IMR-90 (cell line): ENCODE data around the gene AP1S2. TPM values are rescaled to one million over a fixed set of nuclear protein-coding genes. Genes with fewer than 3 reads are reported as not detected.

ENCODE experiments used
- ATAC-seq: fragments of 200-7000 bp; cut with Tn5 transposase; 2 replicates; pipeline ENCODE4 v1.9.1; 2020; ENCODE audit warnings: low read depth, mild to moderate bottlenecking, moderate library complexity
- BruUV-seq: library from RNA; stranded (reverse); fragments of 400-500 nt; replicated peaks from 2 replicates; lab custom pipeline; 2021; lab: Mats Ljungman, UMichigan
- CTCF ChIA-PET: fragments of 300-600 bp; formaldehyde crosslinking; extraction: SDS; loops from one replicate; lab custom pipeline; 2021; ENCODE audit warnings: antibody characterized with exemption; lab: Yijun Ruan, JAX
- POLR2A ChIA-PET: fragments of 300-600 bp; sonication (Branson Sonifier 250); formaldehyde crosslinking; loops from one replicate; lab custom pipeline; 2022; ENCODE audit warnings: antibody characterized with exemption; ENCODE audit not compliant: unreplicated experiment; lab: Charles Lee
- DNase-seq: peaks from one replicate; pipeline ENCODE4 v3.0.0; 2013
- H2AFZ ChIP-seq: replicated peaks from 2 replicates; pipeline ENCODE3; 2013; ENCODE audit warnings: low read length, mild to moderate bottlenecking; ENCODE audit not compliant: poor library complexity
- H2AK5ac ChIP-seq: 2 replicates; pipeline ENCODE4 v1.6.1; 2013; ENCODE audit warnings: low read depth, low read length, inconsistent platforms
- H2AK9ac ChIP-seq: replicated peaks from 2 replicates; pipeline ENCODE3; 2013; ENCODE audit warnings: mild to moderate bottlenecking, low read depth, low read length, moderate library complexity; ENCODE audit not compliant: poor library complexity
- H2BK120ac ChIP-seq: 2 replicates; pipeline ENCODE4 v1.6.1; 2013; ENCODE audit warnings: low read depth, low read length, inconsistent platforms
- H2BK15ac ChIP-seq: 3 replicates; pipeline ENCODE4 v1.6.1; 2013; ENCODE audit warnings: low read depth, low read length, inconsistent platforms
- H2BK20ac ChIP-seq: 2 replicates; pipeline ENCODE4 v1.6.1; 2013; ENCODE audit warnings: low read depth, mild to moderate bottlenecking, inconsistent platforms, low read length, moderate library complexity
- H2BK5ac ChIP-seq: 2 replicates; pipeline ENCODE4 v1.6.1; 2013; ENCODE audit warnings: mild to moderate bottlenecking, low read depth, low read length, inconsistent platforms; ENCODE audit not compliant: poor library complexity, severe bottlenecking
- H3K14ac ChIP-seq: replicated peaks from 2 replicates; pipeline ENCODE4 v1.6.1; 2013; ENCODE audit warnings: low read depth, low read length, inconsistent platforms
- H3K18ac ChIP-seq: 2 replicates; pipeline ENCODE4 v1.6.1; 2013; ENCODE audit warnings: low read depth, low read length, control low read depth
- H3K23ac ChIP-seq: 2 replicates; pipeline ENCODE4 v1.6.1; 2013; ENCODE audit warnings: low read depth, low read length, inconsistent platforms
- H3K27ac ChIP-seq: 2 replicates; pipeline ENCODE4 v1.5.1; 2013; ENCODE audit warnings: mild to moderate bottlenecking, control low read depth, low read length; ENCODE audit not compliant: insufficient read depth
- H3K27me3 ChIP-seq: 2 replicates; pipeline ENCODE4 v1.6.1; 2013; ENCODE audit warnings: low read length; ENCODE audit not compliant: control insufficient read depth, insufficient read depth
- H3K36me3 ChIP-seq: 2 replicates; pipeline ENCODE4 v1.6.1; 2013; ENCODE audit warnings: low read length, mixed read lengths; ENCODE audit not compliant: control insufficient read depth, insufficient read depth
- H3K4ac ChIP-seq: 2 replicates; pipeline ENCODE4 v1.6.1; 2013; ENCODE audit warnings: low read depth, low read length, inconsistent platforms
- H3K4me1 ChIP-seq: 2 replicates; pipeline ENCODE4 v1.6.1; 2013; ENCODE audit warnings: low read length, mixed read lengths; ENCODE audit not compliant: control insufficient read depth, insufficient read depth
- H3K4me2 ChIP-seq: 2 replicates; pipeline ENCODE4 v1.6.1; 2013; ENCODE audit warnings: low read depth, mild to moderate bottlenecking, control low read depth, low read length, moderate library complexity
- H3K4me3 ChIP-seq: 2 replicates; pipeline ENCODE4 v1.5.1; 2013; ENCODE audit warnings: low read depth, mild to moderate bottlenecking, control low read depth, low read length, moderate library complexity; ENCODE audit not compliant: insufficient read depth
- H3K56ac ChIP-seq: 2 replicates; pipeline ENCODE4 v1.6.1; 2013; ENCODE audit warnings: low read length, inconsistent platforms; ENCODE audit not compliant: insufficient read depth; ENCODE audit errors: extremely low read depth
- H3K79me1 ChIP-seq, 2 experiments: 2 replicates each; pipeline ENCODE4 v1.6.1; 2013; ENCODE audit warnings: low read length in 2 of 2, inconsistent platforms in 1 of 2, low read depth in 1 of 2
- H3K9ac ChIP-seq: 2 replicates; pipeline ENCODE4 v1.6.1; 2013; ENCODE audit warnings: low read depth, low read length, control low read depth
- H3K9me1 ChIP-seq: 2 replicates; pipeline ENCODE4 v1.6.1; 2013; ENCODE audit warnings: low read length, inconsistent platforms; ENCODE audit not compliant: insufficient read depth
- H3K9me3 ChIP-seq: 2 replicates; pipeline ENCODE4 v1.6.1; 2013; ENCODE audit warnings: low read length; ENCODE audit not compliant: control insufficient read depth, insufficient read depth
- H4K20me1 ChIP-seq: 2 replicates; pipeline ENCODE4 v1.6.1; 2013; ENCODE audit warnings: low read length, inconsistent platforms; ENCODE audit not compliant: insufficient read depth
- H4K5ac ChIP-seq: 2 replicates; pipeline ENCODE4 v1.6.1; 2013; ENCODE audit warnings: mild to moderate bottlenecking, low read depth, low read length, control low read depth
- H4K8ac ChIP-seq, 2 experiments: 2 replicates each; pipeline ENCODE4 v1.6.1; 2013; ENCODE audit warnings: low read depth in 2 of 2, low read length in 2 of 2, control low read depth in 1 of 2, inconsistent platforms in 1 of 2
- H4K91ac ChIP-seq: 2 replicates; pipeline ENCODE4 v1.6.1; 2013; ENCODE audit warnings: low read depth, low read length, inconsistent platforms; ENCODE audit not compliant: insufficient read depth
- BHLHE40 ChIP-seq: fragments of 150-350 bp; IDR thresholded peaks from 2 replicates; pipeline ENCODE4 v1.6.1; 2016; ENCODE audit warnings: mild to moderate bottlenecking, low read depth, low read length
- CEBPB ChIP-seq: IDR thresholded peaks from 2 replicates; pipeline ENCODE4 v1.6.1; 2012; ENCODE audit warnings: low read depth, low read length, improper control_type of control experiment
- CHD1 ChIP-seq: IDR thresholded peaks from 2 replicates; pipeline ENCODE4 v1.6.1; 2012; ENCODE audit warnings: low read depth, low read length, improper control_type of control experiment
- CTCF ChIP-seq: conservative IDR thresholded peaks from 2 replicates; pipeline ENCODE4 v1.5.1; 2012; ENCODE audit warnings: mild to moderate bottlenecking, low read depth, low read length, improper control_type of control experiment
- ELK1 ChIP-seq: fragments of 150-350 bp; IDR thresholded peaks from 2 replicates; pipeline ENCODE4 v1.6.1; 2016; ENCODE audit warnings: low read depth, mild to moderate bottlenecking, low read length, moderate library complexity, borderline replicate concordance
- FOS ChIP-seq: fragments of 150-350 bp; IDR thresholded peaks from 2 replicates; pipeline ENCODE4 v1.6.1; 2016; ENCODE audit warnings: low read depth, low read length
- MAFK ChIP-seq: IDR thresholded peaks from 2 replicates; pipeline ENCODE4 v1.6.1; 2012; ENCODE audit warnings: low read depth, low read length, improper control_type of control experiment
- MAZ ChIP-seq: IDR thresholded peaks from 2 replicates; pipeline ENCODE4 v1.6.1; 2012; ENCODE audit warnings: low read depth, mild to moderate bottlenecking, low read length, improper control_type of control experiment, moderate library complexity, borderline replicate concordance
- MXI1 ChIP-seq: IDR thresholded peaks from 2 replicates; pipeline ENCODE4 v1.6.1; 2012; ENCODE audit warnings: low read depth, mild to moderate bottlenecking, low read length, moderate library complexity, borderline replicate concordance
- NFE2L2 ChIP-seq: fragments of 150-350 bp; IDR thresholded peaks from 2 replicates; pipeline ENCODE4 v1.6.1; 2016; ENCODE audit warnings: low read depth, mild to moderate bottlenecking, low read length
- POLR2A ChIP-seq: IDR thresholded peaks from 2 replicates; pipeline ENCODE4 v1.6.1; 2012; ENCODE audit warnings: mild to moderate bottlenecking, low read depth, low read length
- RAD21 ChIP-seq: IDR thresholded peaks from 2 replicates; pipeline ENCODE4 v1.6.1; 2012; ENCODE audit warnings: low read length, improper control_type of control experiment
- RCOR1 ChIP-seq: IDR thresholded peaks from 2 replicates; pipeline ENCODE4 v1.6.1; 2012; ENCODE audit warnings: mild to moderate bottlenecking, low read length, improper control_type of control experiment; ENCODE audit not compliant: insufficient replicate concordance
- RFX5 ChIP-seq: IDR thresholded peaks from 2 replicates; pipeline ENCODE4 v1.8.0; 2012; ENCODE audit warnings: low read depth, mild to moderate bottlenecking, low read length, moderate library complexity
- SMC3 ChIP-seq: fragments of 150-350 bp; IDR thresholded peaks from 2 replicates; pipeline ENCODE4 v1.6.1; 2016; ENCODE audit warnings: low read depth, mild to moderate bottlenecking, antibody characterized with exemption, low read length, moderate library complexity
- USF2 ChIP-seq: fragments of 150-350 bp; IDR thresholded peaks from 2 replicates; pipeline ENCODE4 v1.6.1; 2017; ENCODE audit warnings: mild to moderate bottlenecking, antibody characterized with exemption, low read length, low read depth
- WGBS, 2 experiments: methylation state at CpG; one replicate each; pipeline versions ENCODE4 v1.1.5 to v1.1.7; 2013; ENCODE audit warnings: missing lambda C conversion rate in 2 of 2; ENCODE audit not compliant: insufficient read length in 1 of 2; ENCODE audit errors: extremely low coverage in 2 of 2; 5-methylcytosine and 5-hydroxymethylcytosine counted together
- dilution Hi-C: fragments of 300-500 bp; cut with HindIII; formaldehyde crosslinking; loops from one replicate; pipeline ENCODE4 v1.14.3; 2018; ENCODE audit warnings: low sequenced_read_pairs; ENCODE audit not compliant: unreplicated experiment
- in situ Hi-C: fragments of 300-500 bp; cut with MboI; formaldehyde crosslinking; loops from 3 replicates; pipeline ENCODE4 v1.14.3; 2019; ENCODE audit warnings: low sequenced_read_pairs, inconsistent platforms, mixed read lengths
- intact Hi-C: fragments of 100-400 bp; cut with micrococcal nuclease; formaldehyde crosslinking; loops from 2 replicates; pipeline ENCODE4 v1.10.0; 2022
- polyA plus RNA-seq, 3 experiments: library from polyadenylated mRNA; depleted of rRNA; stranded (reverse); fragments of >200 nt; gene quantifications; 2 replicates each; pipeline ENCODE4 v1.2.3, GENCODE V29; 2012; ENCODE audit warnings: low replicate concordance in 1 of 3
- total RNA-seq: library from RNA; depleted of rRNA; stranded (reverse); fragments of >200 nt; gene quantifications from 2 replicates; pipeline ENCODE4 v1.2.3, GENCODE V29; 2012

Gene AP1S2
- total and polyA plus RNA-seq, 2 of the 4 experiments (the other 2 are of a cell fraction), result 28.3 to 46.5 TPM

- TF ChIP-seq MAFK (no peak), RAD21 (no peak), ELK1 (no peak), NFE2L2 (no peak), FOS (no peak), RCOR1 (no peak), RFX5 (no peak), USF2 (no peak), CHD1 (no peak), SMC3 (no peak), POLR2A (no peak), BHLHE40 (no peak), CEBPB (no peak), MAZ (no peak), CTCF (no peak), MXI1 (no peak)
- ChIA-PET POLR2A (no interaction called here), CTCF (no interaction called here)
- H4K20me1 ChIP-seq, result no peaks in the 10 kb centered on the region
- intact Hi-C loops (no loop called here), in situ Hi-C loops (loop anchor here (25.0 kb wide), 1 partner anchor 872 kb away; no protein-coding TSS in a partner anchor), dilution Hi-C loops (no loop called here)
- ATAC-seq (no peak), DNase-seq (no peak)
- H3K9ac ChIP-seq, result no peak overlapping the region
- no peak overlapping the region for H4K5ac ChIP-seq
- no peak overlapping the region for H2AK9ac ChIP-seq
- no peak overlapping the region for H3K27ac ChIP-seq
- H3K9me3 ChIP-seq, result no peaks in the 10 kb centered on the region
- H3K14ac ChIP-seq, result no peak overlapping the region
- H3K27me3 ChIP-seq, result no peaks in the 10 kb centered on the region
- H4K91ac ChIP-seq, result no peak overlapping the region
- no peak overlapping the region for H3K56ac ChIP-seq
- H3K4me1 ChIP-seq, result peaks cover 2% of the 10 kb centered on the region; the same call in 1 of the 2 replicates
- peaks cover 19% of the 10 kb centered on the region for H3K36me3 ChIP-seq
- no TSS peak for BruUV-seq
- peaks cover 3% of the 10 kb centered on the region for H3K9me1 ChIP-seq
- H3K4me3 ChIP-seq, result no peak overlapping the region
- H3K79me1 ChIP-seq, result no peaks in the 10 kb centered on the region; a peak in 2 of 4 replicates
- H3K4me2 ChIP-seq, result no peak overlapping the region
- H2BK5ac ChIP-seq, result no peak overlapping the region
- H2AK5ac ChIP-seq, result no peak overlapping the region
- H2BK120ac ChIP-seq, result no peak overlapping the region
- H3K23ac ChIP-seq, result no peak overlapping the region
- H2BK20ac ChIP-seq, result no peak overlapping the region
- H3K18ac ChIP-seq, result no peak overlapping the region
- no peak overlapping the region for H2AFZ ChIP-seq
- WGBS, 2 experiments, result no CpG with 5 or more reads among the region's 6 CpGs
- H2BK15ac ChIP-seq, result no peak overlapping the region
- H3K4ac ChIP-seq, result no peak overlapping the region
- H4K8ac ChIP-seq, result no peak overlapping the region
These were observed 39.7 kb downstream of the AP1S2 start for GRCh38 chrX:15814771-15815365.
